Muscle of arm (tissue), 12 donors: ENCODE measurements around the gene ZNF639. TPM values are rescaled to one million over a fixed set of nuclear protein-coding genes. Genes with fewer than 3 reads are reported as not detected.
A peak's percentile ranks its signal among the peaks of the same experiment; 100 is the strongest.
"Not testable (repeated sequence)": the region's sequence is repeated elsewhere in the genome, so short reads cannot be mapped to it uniquely, and the experiment has no call there.

ENCODE experiments used
- DNase-seq: peaks from one replicate; pipeline ENCODE4 v3.0.0-alpha.2; 2013
- polyA plus RNA-seq, 12 donors: library from polyadenylated mRNA; unstranded; fragments of 120-200 nt; gene quantifications; one replicate each; pipeline ENCODE4 v1.2.1, GENCODE V29; 2013; ENCODE audit not compliant: insufficient read length in 12 of 12

The ZNF639 gene
- polyA plus RNA-seq, 12 donors: 19.6 to 52.1 (median 43.0) TPM; not detected in 1

GRCh38 chr3:179304605-179305004 is 18.2 kb upstream of the ZNF639 start:
- DNase-seq: no peak

DNA sequence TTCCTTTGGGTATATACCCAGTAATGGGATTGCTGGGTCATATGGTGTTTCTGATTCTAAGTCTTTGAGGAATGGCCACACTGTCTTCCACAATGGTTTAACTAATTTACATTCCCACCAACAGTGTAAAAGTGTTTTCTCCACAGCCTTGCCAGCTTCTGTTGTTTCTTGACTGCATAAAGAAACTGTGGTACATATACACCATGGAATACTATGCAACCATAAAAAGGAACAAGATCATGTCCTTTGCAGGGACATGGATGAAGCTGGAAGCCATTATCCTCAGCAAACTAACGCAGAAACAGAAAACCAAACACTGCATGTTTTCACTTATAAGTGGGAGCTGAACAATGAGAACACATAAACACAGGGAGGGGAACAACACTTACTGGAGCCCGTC is 15.5 kb upstream of the ZNF639 start:
- DNase-seq: not testable (repeated sequence)

DNA sequence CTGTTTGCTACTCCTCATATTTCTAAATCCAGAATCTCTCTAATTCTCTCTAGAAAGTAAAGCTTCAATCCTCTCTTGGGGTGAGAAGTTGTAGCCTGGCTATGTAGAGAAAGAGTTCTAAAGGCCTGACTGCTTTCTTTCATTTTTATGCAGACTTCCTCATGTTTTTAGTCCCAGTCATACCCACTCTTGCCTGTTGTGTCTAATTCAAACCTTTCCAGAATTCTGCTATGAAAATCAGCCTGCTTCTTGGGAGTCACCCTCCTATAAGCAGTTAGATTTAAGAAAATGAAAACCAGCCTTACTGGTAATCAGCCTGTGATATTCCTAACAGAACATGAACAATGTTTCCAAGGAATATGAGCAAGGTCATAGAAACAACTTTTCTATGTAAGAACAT is 14.8 kb upstream of the ZNF639 start:
- no peak for DNase-seq

DNA sequence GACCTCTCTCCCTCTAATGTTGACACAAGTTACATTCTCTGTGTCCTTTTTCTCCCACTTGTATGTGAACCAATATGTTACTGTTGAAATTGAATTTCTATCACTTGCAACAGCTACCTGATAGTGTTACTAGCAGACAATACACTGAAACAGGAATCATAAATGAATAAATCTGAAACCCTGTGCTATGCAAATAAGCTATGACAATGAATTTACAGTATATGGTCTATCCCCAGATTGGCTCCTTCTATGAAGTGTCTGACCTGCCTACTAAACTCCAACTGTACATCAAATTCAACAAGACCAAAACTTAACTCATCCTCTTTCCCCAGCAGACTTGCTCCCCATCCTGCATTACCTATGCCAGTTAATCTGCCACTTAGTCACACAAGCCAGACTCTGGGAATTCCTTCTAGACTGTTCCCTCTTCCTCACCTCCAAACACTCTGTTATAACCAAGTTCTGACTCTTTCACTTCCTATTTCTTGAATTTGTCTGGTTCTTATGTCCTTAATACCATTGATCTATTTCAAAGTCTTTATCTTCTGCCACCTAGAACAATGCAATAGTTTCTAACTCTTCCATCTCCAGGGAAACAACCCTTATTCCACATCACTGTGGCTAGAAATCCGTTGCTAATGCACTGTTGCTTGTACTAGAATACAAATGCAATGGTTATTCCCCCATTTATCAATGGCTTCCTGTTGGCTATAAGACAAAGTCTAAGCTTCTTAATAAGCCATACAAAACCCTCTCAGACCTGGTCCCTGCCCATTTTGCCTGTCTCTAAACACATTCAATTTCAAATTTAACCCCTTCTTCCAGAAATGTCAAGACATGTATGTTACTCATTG is 13.4 kb upstream of the ZNF639 start:
- no peak for DNase-seq

DNA sequence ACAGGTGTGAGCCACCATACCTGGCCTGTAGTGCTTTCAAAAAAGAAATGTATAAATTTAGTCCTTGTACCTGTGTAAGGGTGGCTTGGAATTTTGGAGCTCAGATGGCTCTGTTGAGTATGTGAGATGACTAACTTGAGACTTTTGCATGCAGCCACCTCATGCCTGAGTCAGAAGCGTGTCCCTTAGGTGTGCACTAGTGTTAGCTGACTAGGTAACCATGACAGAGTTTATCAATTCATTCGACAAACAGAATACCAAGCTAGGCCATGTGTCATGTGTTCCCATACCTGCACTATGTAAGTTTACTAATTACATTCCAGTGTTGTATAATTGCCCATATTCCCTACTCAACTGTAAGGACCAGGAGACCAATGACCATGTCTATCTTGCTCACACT is 4.0 kb upstream of the ZNF639 start:
- no peak for DNase-seq

DNA sequence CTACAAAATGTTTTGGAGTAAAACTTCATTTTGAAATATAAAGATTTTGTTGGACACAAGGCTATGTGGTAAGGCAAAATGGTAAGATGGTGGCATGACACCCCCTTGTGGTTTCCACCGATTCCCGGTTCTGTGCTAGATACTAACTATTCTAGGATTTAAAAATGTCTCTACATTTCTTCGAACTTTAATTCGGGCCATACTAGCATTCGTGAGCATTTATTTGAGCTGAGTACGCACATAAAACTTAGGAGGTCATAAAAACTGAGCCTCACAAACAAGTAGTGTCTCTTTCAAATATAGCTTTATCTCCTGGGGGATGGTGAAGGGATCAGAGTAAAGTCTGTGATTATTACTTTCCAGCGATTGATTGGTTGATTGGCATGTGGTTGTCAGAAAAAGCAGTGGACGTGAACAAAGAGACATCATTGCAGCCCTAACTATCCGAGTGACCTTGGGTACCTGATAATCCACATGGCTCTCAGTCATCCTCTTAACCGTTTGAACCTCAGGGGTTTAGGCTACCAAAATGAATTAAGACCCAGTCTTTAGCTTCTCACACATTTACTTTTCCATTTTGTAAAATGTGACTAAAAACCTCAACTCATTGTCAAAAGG is 1.1 kb upstream of the ZNF639 start:
- peak; percentile 46 for DNase-seq

- DNase-seq: peak; percentile 74
Observed at GRCh38 chr3:179323197-179324110, 623 bp downstream of the ZNF639 start.

DNA sequence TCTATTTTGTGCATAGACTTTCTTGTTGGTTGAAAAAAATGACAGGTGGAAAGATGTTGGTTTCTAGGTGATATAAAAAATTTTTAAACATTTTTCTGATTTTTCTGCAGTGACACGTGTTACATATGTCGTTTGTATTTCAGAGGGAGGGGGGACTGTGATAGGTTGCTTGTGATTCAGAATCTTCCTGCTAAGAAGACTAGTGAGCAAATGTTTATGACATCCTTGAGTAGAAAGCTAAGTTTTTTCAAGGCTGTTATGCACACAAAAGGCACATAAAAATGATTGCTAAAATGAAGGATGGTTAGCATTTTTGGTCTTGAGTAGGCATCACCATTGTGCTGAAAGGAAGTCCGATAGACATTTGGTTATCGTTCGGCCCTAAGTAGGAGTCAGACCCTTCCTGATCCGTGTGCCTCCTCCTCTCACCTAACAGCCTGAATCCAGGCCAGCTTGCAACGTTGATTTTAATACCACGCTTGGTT is 1.5 kb downstream of the ZNF639 start:
- peak; percentile 18 for DNase-seq

DNA sequence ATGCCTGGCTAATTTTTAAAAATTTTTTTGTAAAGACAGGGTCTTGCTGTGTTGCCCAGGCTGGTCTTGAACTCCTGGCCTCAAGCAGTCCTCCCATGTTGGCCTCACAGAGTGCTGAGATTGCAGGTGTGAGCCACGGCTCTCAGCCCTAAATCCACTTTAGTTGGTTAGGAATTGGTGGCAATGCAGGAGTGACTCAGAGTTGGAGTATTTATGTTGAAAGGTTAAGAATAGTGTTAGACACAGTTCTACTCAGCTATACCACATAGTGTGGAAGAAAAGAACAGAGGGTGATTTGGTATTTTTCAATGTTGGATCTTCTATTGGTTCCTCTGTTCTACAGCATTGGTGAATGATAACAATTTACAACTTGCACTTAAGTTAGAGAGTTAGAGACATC is 7.6 kb downstream of the ZNF639 start:
- DNase-seq: no peak

GRCh38 chr3:179332240-179332639 is 9.4 kb downstream of the ZNF639 start:
- DNase-seq: no peak

DNA sequence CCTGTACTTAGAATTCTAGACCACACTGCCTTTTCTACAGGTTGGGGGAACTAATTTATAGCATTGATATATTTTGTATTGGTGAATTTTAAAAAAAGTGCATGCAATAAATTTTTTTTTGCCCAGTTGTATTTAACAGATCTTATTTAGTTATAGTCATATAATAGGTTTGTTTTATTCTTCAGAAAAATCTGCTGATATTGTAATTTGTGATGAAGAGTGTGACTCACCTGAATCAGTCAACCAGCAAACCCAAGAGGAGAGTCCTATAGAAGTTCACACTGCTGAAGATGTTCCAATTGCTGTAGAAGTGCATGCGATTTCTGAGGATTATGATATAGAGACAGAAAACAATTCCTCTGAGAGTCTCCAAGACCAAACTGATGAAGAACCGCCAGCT is 10.3 kb downstream of the ZNF639 start:
- DNase-seq: no peak

GRCh38 chr3:179336345-179336929 is 13.6 kb downstream of the ZNF639 start:
- DNase-seq: no peak

- DNase-seq: peak; percentile 98
Observed at GRCh38 chr3:179347345-179348194, 24.7 kb downstream of the ZNF639 start, which contains the start of gene MFN1. TSS of gene MFN1 (plus strand) at chr3:179347709. CDS start at chr3:179348852, 1,143 bp downstream.

DNA sequence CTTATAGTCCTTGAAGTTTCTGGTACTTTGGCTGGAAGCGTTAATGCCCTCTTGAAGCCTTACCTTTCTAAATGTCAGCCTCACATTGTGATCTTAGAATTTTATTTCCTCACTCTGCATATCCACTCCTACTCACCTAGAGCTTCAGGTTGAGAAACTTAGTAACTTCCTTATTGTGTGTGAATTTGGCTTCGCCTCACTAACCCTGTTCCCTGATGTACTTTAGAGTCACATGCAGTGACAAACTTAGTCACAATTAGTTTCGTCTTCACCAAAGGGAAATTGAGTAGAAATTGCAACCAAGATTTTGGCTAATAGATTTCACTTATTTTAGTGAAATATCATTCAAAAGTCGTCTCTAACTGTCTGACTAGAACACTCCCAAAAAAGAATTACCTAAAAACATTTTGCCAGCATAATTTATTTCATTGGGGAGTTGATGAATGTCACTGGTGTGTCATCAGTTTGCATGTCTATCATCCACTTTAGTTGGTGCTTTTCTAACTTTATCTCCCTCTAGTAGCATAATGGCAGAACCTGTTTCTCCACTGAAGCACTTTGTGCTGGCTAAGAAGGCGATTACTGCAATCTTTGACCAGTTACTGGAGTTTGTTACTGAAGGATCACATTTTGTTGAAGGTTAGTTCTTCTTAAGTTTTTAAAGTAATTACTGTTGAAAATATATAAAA is 25.6 kb downstream of the ZNF639 start:
- no peak for DNase-seq

GRCh38 chr3:179355996-179356395 is 33.2 kb downstream of the ZNF639 start:
- DNase-seq: no peak

GRCh38 chr3:179363332-179363731 is 40.5 kb downstream of the ZNF639 start:
- no peak for DNase-seq

DNA sequence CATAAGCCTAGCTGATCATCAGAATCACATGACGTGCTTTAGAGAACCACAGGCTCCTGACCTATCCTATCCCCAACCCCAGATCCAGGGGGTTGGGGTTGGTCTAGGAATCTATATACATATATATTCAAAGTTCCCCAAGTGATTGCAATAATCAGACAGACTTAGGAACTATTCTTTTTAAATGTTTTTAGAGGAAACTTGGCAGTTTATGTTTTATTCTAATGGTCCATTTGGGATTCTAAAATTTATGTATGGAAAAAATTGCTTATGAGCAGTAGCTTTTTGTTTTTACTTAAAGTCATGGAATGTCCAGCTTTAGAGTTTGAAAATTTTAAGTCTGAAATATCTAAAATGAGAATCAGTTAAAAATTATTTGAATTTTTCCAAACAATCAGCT is 46.8 kb downstream of the ZNF639 start:
- DNase-seq: peak; percentile 10

GRCh38 chr3:179373938-179374337 is 51.1 kb downstream of the ZNF639 start:
- no peak for DNase-seq

DNA sequence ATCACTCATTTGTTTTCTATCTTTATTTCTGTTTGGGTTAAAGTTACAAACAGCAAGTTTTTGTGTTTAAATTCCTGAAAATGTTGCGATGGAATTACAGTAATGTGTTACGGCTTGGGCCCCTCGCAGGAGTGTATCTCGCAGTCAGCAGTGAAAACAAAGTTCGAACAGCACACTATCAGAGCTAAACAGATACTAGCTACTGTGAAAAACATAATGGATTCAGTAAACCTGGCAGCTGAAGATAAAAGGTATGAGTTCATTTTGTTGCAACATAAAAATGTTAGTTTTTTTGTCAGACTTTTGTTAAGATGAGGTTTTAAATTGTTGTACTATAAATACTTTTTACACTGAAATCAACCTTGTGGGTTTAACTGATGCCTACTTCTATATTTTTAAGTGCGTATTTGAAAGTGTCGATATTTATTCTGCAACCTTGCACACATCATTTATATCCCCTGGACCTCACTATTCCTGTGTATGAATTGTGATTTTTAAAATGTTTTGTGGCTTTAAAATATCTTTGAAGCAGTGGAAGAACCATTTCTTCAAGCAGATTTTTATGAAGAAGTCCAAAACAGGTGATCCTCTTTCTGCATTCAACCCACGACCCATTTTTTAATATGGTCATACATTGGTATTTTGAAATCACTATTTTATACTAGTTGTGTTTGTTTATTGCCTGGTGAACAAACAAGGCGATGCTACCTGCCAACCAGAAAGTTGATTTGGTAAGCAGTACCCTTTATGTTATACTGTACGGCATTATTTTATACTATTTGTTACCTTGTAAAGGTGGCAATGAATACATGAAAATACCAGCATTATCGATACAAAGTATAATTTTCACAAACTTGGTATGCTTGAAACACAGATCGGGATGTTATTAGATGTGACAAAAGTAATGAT is 52.5 kb downstream of the ZNF639 start:
- no peak for DNase-seq
